ENCODE results near the gene NHEJ1. TPM values are rescaled to one million over a fixed set of nuclear protein-coding genes. Genes with fewer than 3 reads are reported as not detected.

The NHEJ1 gene
- total RNA-seq, 1 experiment from 2014 or later, result 16.7 TPM

DNA sequence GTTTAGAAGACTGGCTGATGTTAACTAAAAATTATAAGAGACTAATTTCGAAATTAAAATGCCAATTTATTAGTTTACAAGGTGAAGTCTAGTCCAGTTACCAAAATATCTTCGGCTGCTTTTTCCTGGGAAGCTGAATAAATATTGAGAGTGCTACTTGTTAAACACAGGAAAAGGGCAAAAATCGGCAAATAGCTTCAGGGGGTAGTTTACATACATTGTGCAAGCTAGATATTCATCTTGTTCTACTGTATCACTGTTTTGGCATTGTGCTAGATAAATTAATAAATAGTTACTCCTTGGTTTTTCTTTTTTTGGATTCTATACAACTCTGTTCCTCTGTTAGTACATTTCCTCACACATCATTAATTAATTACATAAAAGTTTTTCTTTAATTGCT lies 29.3 kb downstream of the NHEJ1 start:
- Histone ChIP-seq H3K9me2 (replicated peaks; ENCODE audit: low read length) (no peaks in the 10 kb centered on the region), H3K79me2 (ENCODE audit: low read length) (no peaks in the 10 kb centered on the region)
- ATAC-seq, result peak; percentile 61

DNA sequence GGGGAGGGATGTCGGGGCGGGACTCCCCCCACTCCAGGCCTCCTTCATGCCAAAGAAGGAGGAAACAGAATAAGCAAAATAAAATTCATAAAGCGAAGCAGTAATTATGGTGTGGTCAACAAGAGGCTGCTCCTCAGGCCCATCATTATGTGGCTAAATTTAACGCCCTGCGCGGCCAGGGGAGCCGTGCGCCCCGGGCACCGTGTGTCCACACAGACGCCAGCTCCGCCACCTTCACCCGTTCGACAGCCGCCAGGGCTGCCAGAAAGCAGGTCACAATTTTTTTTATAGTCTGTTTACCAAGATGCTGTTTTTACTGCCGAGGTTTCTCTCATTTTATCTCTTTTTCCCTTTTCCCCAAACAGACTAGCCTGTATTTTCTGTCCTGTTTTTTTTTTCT lies 31.0 kb downstream of the NHEJ1 start:
- peaks cover 49% of the 10 kb centered on the region for H3K4me1 ChIP-seq (ENCODE audit: insufficient read depth, low read length)
- ChIA-PET CTCF (no interaction called here), POLR2A (ENCODE audit: unreplicated experiment) (no interaction called here)
- peaks cover 8% of the 10 kb centered on the region for H3F3A ChIP-seq (ENCODE audit: low read length, unreplicated experiment)
- intact Hi-C loops (cut with micrococcal nuclease), result no loop called here
- H3K9me3 ChIP-seq (ENCODE audit: low read length), result no peaks in the 10 kb centered on the region
- no peaks in the 10 kb centered on the region for H3K27me3 ChIP-seq (ENCODE audit: low read length)
- H3K4me3 ChIP-seq (ENCODE audit: low read length), result no peak overlapping the region
- no TSS peak for BruUV-seq (replicated peaks)
- H3K79me2 ChIP-seq (ENCODE audit: low read length), result no peaks in the 10 kb centered on the region
- 0 out of 2 replicates have a peak, but pooled peaks cover 3% of the 10 kb centered on the region for H4K20me1 ChIP-seq (ENCODE audit: low read length)
- H3K36me3 ChIP-seq (ENCODE audit: low read depth, low read length), result no peaks in the 10 kb centered on the region
- no peak overlapping the region for H3K4me2 ChIP-seq (ENCODE audit: low read length)
- DNase-seq, result no peak
- no peak overlapping the region for H2AFZ ChIP-seq (ENCODE audit: low read length)
- no peak for ATAC-seq
- H3K27ac ChIP-seq (ENCODE audit: low read length), result no peak overlapping the region
- no peak overlapping the region for H3K9ac ChIP-seq (ENCODE audit: low read length)
- TF ChIP-seq EZH2 (IDR thresholded peaks at IDR 0.05; ENCODE audit: low read length, unreplicated experiment) (no peak), EZH2phosphoT487 (IDR thresholded peaks at IDR 0.05; ENCODE audit: borderline replicate concordance, low read length) (no peak)
- no peaks in the 10 kb centered on the region for H3K9me2 ChIP-seq (replicated peaks; ENCODE audit: low read length)

More for the DNA sequence above, 29.3 kb downstream of the NHEJ1 start:
- Histone ChIP-seq H3K9ac (ENCODE audit: low read length) (no peak overlapping the region), H3K9me3 (ENCODE audit: low read length) (no peaks in the 10 kb centered on the region), H3F3A (ENCODE audit: low read length, unreplicated experiment) (peaks cover 1% of the 10 kb centered on the region), H3K4me3 (ENCODE audit: low read length) (no peak overlapping the region), H4K20me1 (ENCODE audit: low read length) (no peaks in the 10 kb centered on the region), H3K36me3 (ENCODE audit: low read depth, low read length) (no peaks in the 10 kb centered on the region), H3K27me3 (ENCODE audit: low read length) (no peaks in the 10 kb centered on the region), H3K4me2 (ENCODE audit: low read length) (peak overlapping the region; percentile 46; the same call in 1 of the 2 replicates), H2AFZ (ENCODE audit: low read length) (no peak overlapping the region), H3K4me1 (ENCODE audit: insufficient read depth, low read length) (peaks cover 32% of the 10 kb centered on the region), H3K27ac (ENCODE audit: low read length) (no peak overlapping the region)
- CTCF ChIA-PET, result interaction anchor here (0.6 to 0.7 kb wide), 2 partner anchors 13 to 23 kb away, joined by 3 read pairs; no protein-coding TSS in a partner anchor
- peak; percentile 56 for DNase-seq
- BruUV-seq (replicated peaks), result no TSS peak
- TF ChIP-seq, protein P1, sequence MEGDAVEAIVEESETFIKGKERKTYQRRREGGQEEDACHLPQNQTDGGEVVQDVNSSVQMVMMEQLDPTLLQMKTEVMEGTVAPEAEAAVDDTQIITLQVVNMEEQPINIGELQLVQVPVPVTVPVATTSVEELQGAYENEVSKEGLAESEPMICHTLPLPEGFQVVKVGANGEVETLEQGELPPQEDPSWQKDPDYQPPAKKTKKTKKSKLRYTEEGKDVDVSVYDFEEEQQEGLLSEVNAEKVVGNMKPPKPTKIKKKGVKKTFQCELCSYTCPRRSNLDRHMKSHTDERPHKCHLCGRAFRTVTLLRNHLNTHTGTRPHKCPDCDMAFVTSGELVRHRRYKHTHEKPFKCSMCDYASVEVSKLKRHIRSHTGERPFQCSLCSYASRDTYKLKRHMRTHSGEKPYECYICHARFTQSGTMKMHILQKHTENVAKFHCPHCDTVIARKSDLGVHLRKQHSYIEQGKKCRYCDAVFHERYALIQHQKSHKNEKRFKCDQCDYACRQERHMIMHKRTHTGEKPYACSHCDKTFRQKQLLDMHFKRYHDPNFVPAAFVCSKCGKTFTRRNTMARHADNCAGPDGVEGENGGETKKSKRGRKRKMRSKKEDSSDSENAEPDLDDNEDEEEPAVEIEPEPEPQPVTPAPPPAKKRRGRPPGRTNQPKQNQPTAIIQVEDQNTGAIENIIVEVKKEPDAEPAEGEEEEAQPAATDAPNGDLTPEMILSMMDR (conservative IDR thresholded peaks at IDR 0.05; ENCODE audit: low read depth, low read length), result no peak
- TF ChIP-seq EZH2phosphoT487 (IDR thresholded peaks at IDR 0.05; ENCODE audit: borderline replicate concordance, low read length) (no peak), EZH2 (IDR thresholded peaks at IDR 0.05; ENCODE audit: low read length, unreplicated experiment) (no peak)
- POLR2A ChIA-PET (ENCODE audit: unreplicated experiment), result interaction anchor here (0.6 kb wide), 1 partner anchor 22 kb away, joined by 3 read pairs; no protein-coding TSS in a partner anchor
- intact Hi-C loops (cut with micrococcal nuclease), result no loop called here

DNA sequence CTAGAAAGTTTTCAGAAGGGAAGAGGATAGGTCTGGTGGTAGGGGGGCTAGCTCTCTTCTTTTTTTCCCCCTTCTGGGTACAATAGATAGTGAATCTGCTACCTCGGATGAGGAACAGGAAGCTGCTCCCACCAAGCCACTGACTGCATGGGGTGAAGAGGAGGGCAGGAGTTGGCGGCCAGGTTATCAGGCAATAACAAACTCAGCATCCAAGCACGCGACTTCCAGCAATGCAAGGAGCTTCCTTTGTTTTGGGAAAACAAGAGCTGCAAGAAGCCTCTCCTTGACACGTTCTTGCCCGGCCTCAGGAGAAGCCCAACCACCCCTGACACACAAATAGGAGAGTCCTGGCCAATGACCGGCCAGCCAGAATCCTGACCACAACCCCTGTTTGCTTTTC lies 32.2 kb downstream of the NHEJ1 start:
- CTCF ChIA-PET, result no interaction called here
- Histone ChIP-seq H3K27ac (ENCODE audit: low read length) (no peak overlapping the region), H3F3A (ENCODE audit: low read length, unreplicated experiment) (peaks cover 8% of the 10 kb centered on the region), H3K4me1 (ENCODE audit: insufficient read depth, low read length) (peaks cover 60% of the 10 kb centered on the region), H2AFZ (ENCODE audit: low read length) (no peak overlapping the region), H3K36me3 (ENCODE audit: low read depth, low read length) (no peaks in the 10 kb centered on the region), H3K4me2 (ENCODE audit: low read length) (no peak overlapping the region), H3K9me3 (ENCODE audit: low read length) (no peaks in the 10 kb centered on the region), H3K79me2 (ENCODE audit: low read length) (no peaks in the 10 kb centered on the region), H3K4me3 (ENCODE audit: low read length) (no peak overlapping the region), H3K9ac (ENCODE audit: low read length) (no peak overlapping the region), H4K20me1 (ENCODE audit: low read length) (0 out of 2 replicates have a peak, but pooled peaks cover 4% of the 10 kb centered on the region), H3K27me3 (ENCODE audit: low read length) (no peaks in the 10 kb centered on the region), H3K9me2 (replicated peaks; ENCODE audit: low read length) (no peaks in the 10 kb centered on the region)
- DNase-seq, result no peak
- no peak for TF ChIP-seq EZH2phosphoT487 (IDR thresholded peaks at IDR 0.05; ENCODE audit: borderline replicate concordance, low read length)
- TF ChIP-seq EZH2 (IDR thresholded peaks at IDR 0.05; ENCODE audit: low read length, unreplicated experiment), result no peak
- TF ChIP-seq, protein P1 (conservative IDR thresholded peaks at IDR 0.05; ENCODE audit: low read depth, low read length), result no peak
- BruUV-seq (replicated peaks), result no TSS peak
- intact Hi-C loops (cut with micrococcal nuclease), result no loop called here
- ATAC-seq, result no peak
- POLR2A ChIA-PET (ENCODE audit: unreplicated experiment), result no interaction called here

Data from PC-3 (cell line).